Measurements from ENCODE around the gene ACBD6.
A peak's percentile ranks its signal among the peaks of the same experiment; 100 is the strongest.
"Not testable (repeated sequence)": the region's sequence is repeated elsewhere in the genome, so short reads cannot be mapped to it uniquely, and the experiment has no call there.

The ACBD6 gene

DNA sequence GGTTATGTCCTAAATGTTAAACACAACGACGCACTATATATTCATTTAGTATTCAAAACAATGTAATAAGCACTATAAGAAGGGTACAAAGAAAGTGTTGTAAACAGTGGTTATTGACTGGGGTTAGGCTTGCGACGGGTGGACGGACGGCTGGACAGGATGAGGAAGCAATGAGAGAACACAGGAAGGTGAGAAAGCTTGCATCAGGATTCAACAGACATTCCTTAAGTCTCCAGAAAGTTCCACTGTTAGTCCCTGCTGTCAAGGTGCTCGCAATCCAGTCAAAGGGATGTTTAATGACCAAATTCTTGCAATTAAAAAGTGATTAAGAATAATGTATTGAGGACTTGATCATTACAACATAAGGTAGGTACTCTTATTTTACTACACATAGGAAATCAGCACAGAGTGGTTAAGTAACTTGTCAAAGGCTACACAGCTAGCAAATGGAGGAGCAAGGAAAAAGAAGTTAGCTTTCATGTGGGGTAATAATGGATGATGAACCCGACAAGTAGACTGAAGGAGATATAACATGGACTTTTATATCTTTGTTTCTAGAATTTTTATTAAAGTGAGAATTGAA lies 994 bp upstream of the ACBD6 start:
- DNase-seq = no peak
- in situ Hi-C loops (cut with MboI; ENCODE audit: low pct_unique_long_range_greater_than_20kb, low sequenced_read_pairs) = loop anchor here (25.0 kb wide), 1 partner anchor 659 kb away; no protein-coding TSS in a partner anchor

DNA sequence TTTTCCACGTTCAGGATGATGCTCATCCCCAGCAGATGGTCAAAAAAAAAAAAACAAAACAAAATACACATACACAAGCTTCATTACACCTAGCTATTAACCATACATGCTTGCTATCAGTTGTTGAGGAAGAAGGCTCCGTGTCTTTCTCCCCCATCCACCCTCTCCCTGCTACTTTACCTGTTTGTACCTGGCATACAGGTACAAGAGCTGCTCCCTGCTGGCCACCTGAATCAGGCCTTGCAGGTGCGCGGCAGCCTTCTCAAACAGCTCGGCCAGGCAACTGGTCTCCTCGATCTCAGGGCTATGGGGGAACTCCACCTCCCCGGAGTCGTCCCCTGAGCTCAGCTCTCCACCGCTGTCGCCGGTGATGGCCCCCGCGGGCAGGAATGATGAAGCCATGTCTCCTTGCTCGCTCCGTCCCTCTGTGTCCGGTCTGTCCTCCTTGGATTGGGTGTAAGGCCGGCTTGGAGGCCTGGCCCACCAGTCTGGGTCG lies 464 bp downstream of the ACBD6 start:
- in situ Hi-C loops (cut with MboI; ENCODE audit: low pct_unique_long_range_greater_than_20kb, low sequenced_read_pairs) = loop anchor here (25.0 kb wide), 1 partner anchor 660 kb away; no protein-coding TSS in a partner anchor

DNA sequence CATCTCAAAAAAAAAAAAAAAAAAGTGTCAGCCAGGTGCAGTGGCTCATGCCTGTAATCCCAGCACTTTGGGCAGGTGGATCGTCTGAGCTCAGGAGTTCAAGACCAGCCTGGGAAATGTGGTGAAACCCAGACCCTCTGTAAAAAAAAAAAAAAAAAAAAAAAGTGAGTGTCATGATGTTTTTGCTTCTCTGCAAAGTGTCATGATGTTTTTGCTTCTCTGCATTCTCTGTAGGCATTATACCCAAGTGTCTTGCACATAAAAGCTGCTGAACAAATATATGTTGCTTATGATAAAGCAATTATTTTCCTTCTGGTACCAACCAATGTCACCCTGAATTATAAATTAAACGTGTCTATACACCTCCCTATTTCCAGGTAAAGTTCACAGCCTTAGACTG lies 1.7 kb downstream of the ACBD6 start:
- in situ Hi-C loops (cut with MboI; ENCODE audit: low pct_unique_long_range_greater_than_20kb, low sequenced_read_pairs) = loop anchor here (25.0 kb wide), 1 partner anchor 662 kb away; no protein-coding TSS in a partner anchor
- DNase-seq = no peak

More for the DNA sequence above, 464 bp downstream of the ACBD6 start:
- DNase-seq = no peak

DNA sequence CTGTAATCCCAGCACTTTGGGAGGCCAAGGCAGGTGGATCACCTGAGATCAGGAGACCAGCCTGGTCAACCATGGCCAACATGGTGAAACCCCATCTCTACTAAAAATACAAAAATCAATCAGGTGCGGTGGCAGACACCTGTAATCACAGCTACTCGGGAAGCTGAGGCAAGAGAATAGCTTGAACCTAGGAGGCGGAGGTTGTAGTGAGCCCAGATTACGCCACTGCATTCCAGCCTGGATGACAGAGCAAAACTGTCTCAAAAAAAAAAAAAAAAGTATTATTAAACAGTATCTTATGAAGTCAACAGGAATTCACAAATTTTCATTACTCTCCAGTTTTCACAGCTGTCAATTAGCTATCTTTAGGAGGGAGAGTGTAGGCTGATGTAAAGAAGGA lies 3.8 kb downstream of the ACBD6 start:
- DNase-seq = no peak
- in situ Hi-C loops (cut with MboI; ENCODE audit: low pct_unique_long_range_greater_than_20kb, low sequenced_read_pairs) = no loop called here

DNA sequence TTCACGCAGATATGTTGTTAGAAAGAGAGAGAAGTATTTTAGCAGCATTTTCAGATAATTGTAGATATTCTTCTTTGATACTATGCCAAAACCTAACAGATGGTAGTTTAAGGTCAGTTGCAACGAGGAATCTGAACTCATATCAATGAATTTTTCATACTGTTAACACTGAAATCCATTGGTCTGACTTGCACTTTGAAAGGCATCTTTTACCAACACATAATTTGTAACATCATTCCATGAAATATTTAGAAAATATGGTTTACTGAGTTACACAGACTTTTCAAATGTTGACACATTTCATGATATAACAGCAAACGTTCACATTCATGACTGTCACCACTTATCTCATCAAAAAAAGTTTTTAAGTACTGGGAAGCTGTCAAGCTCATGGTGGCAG lies 4.6 kb downstream of the ACBD6 start:
- DNase-seq = no peak
- in situ Hi-C loops (cut with MboI; ENCODE audit: low pct_unique_long_range_greater_than_20kb, low sequenced_read_pairs) = no loop called here

DNA sequence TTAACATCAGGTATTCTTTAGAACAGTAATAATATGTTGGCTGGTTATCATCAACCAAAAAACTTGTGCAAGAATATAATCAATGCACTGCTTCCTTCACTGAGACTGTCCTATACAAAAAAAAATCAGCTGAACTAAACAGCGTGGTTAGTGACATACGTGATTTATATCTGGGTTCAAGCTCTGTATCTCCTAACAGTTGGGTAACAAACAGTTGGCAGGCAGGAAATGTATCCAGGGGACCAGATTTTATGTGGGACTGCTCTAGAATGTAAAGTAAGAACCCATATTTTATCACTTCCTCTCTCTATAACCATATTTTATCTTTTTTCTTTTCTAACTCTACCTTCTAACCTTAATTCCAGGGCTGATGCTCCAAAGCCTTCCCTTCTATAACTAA lies 8.0 kb downstream of the ACBD6 start:
- DNase-seq = peak; percentile 44
- in situ Hi-C loops (cut with MboI; ENCODE audit: low pct_unique_long_range_greater_than_20kb, low sequenced_read_pairs) = no loop called here

DNA sequence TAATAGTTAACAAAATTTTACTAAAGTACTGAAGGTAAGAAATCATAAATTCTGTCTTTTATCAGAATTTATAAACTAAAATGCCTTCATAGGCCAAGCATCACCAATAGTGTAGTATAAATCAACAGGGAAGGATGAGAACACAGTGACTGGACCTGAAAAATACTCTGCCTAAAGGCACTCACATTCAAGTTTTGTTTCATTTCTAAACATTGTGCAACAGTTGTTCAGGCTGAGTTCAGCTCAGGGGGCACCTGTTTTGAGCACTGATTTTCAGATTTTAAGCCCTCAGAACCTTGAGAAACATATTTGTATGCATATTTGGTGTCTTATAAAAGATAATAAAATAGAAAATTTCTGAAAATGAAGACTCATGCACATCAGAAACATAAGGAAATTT lies 12.4 kb downstream of the ACBD6 start:
- in situ Hi-C loops (cut with MboI; ENCODE audit: low pct_unique_long_range_greater_than_20kb, low sequenced_read_pairs) = loop anchor here (10.0 kb wide), 1 partner anchor 235 kb away; no protein-coding TSS in a partner anchor
- no peak for DNase-seq

DNA sequence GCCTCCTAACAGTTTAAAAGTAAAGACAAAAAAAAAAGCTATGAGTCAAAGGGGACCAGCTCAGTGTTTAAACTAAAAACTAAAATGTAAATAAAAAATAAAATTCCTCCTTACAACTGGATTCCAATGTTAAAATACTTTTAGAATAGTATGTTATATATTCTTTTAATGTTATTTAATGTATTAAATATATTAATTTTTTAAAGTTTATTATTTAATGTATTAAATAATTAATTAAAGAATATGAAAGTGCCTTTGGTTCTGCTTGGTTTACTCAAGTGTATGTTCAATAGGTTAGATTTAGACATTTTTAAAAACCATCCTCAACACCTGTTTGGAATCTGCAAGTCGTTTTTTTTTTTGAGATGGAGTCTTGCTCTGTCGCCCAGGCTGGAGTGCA lies 13.1 kb downstream of the ACBD6 start:
- DNase-seq = no peak
- in situ Hi-C loops (cut with MboI; ENCODE audit: low pct_unique_long_range_greater_than_20kb, low sequenced_read_pairs) = loop anchor here (10.0 kb wide), 1 partner anchor 235 kb away; no protein-coding TSS in a partner anchor

DNA sequence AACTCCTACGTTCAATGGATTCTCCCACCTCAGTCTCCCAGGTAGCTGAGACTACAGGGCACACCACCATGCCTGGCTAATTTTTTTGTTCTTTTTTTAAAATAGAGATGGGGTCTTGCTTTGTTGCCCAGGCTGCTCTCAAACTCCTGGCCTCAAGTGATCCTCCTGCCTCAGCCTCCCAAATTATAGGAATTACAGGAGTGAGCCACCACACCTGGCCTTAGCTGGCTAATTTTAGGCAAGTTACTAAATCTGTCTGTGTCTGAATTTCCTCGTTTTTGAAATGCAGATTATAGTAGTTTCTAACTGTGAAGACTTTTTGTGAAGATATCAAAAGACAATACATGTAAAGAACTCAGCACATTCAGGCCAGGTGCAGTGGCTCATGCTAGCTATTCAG lies 13.7 kb downstream of the ACBD6 start:
- in situ Hi-C loops (cut with MboI; ENCODE audit: low pct_unique_long_range_greater_than_20kb, low sequenced_read_pairs) = loop anchor here (10.0 kb wide), 1 partner anchor 234 kb away; no protein-coding TSS in a partner anchor
- DNase-seq = no peak

DNA sequence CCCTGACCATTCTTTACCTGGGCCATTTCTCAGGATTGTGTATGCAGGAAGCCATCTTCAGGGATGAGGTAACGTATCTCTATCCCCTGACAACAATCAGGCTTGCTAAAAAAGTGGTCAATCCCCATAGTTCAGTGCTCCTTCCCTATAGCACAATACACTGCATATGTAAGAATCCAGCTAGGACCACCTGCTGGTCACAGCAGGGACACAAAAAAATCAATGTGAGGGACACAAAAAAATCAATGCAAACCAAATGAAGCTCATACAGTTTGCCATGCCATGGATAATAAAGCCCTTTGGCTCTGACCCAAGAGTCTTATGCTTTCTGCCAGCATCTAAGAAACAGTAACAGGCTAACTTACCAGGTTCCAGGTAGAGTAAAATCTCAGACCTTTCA lies 16.3 kb downstream of the ACBD6 start:
- in situ Hi-C loops (cut with MboI; ENCODE audit: low pct_unique_long_range_greater_than_20kb, low sequenced_read_pairs) = loop anchor here (10.0 kb wide), 1 partner anchor 231 kb away; no protein-coding TSS in a partner anchor
- DNase-seq = no peak

DNA sequence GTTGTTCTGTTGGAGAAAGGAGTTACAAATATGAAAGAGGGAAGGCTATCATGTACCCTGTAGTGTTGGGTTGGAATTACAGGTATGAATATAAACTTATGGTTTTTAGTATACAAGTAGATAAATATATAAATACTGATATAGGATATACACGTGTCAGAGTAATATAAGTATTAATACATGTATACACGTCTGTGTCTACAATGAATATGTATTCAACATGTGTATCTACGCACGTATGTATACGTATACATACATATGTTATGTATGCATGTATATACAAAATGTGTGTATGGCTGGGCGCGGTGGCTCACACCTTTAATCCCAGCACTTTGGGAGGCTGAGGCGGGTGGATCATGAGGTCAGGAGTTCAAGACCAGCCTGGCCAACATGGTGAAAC lies 17.9 kb downstream of the ACBD6 start:
- in situ Hi-C loops (cut with MboI; ENCODE audit: low pct_unique_long_range_greater_than_20kb, low sequenced_read_pairs) = loop anchor here (10.0 kb wide), 1 partner anchor 230 kb away; no protein-coding TSS in a partner anchor
- no peak for DNase-seq

DNA sequence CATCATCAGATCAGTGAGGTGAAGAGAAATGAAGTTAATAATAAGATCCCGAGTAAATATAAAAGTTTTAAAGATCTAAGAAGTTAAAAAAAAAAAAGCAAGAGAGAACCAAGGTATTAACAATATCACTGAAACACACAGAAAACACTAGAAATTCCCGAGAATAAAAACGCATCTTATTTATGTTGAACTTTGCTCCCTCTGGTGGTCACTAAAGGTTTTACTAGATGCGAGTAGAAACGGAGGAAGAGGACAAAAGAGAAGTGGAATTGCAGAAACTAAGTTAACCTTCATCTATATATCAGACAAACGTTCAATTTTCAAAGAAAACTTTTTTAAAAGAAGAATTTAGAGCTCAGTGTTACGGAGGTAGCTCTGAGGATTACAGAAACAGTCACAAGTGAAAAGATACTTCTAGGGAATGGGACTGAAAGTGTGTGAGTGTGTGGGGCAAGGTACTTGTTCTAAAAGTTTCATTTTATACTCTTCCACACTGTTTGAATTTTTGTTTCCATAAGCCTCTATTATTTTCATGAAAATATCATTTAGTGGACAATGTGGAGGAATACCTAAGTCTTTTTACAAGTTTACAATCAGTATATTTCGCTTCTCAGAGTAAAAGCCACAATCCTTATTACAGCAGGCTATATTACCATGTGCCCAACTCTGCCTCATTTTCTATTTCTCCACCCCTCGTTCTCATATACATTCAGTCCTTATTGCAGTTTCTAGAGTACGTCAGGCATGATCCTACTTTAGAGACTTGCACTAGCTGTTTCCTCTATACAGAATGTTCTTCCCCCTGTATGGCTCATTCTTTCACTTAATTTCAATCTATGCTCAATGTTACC lies 19.7 kb downstream of the ACBD6 start:
- DNase-seq = peak; percentile 71
- in situ Hi-C loops (cut with MboI; ENCODE audit: low pct_unique_long_range_greater_than_20kb, low sequenced_read_pairs) = loop anchor here (10.0 kb wide), 1 partner anchor 228 kb away; no protein-coding TSS in a partner anchor

DNA sequence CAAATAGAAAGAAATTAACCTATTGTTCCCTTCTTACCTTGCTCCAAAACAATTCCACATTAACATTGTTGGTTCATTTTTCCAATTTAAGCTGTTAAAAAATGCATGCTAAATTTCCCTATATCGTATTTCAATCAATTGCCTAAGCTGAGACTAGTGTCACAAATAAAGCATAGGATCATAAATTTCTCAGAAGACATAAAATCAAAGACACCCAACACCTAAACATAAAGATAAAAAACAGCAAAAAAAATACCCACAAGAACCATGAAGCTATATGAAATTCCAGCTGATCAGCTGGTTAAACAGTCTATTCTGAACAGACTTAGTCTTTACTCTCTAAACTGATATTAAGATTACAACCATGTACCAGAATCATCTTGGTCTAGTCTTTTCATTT lies 32.3 kb downstream of the ACBD6 start:
- in situ Hi-C loops (cut with MboI; ENCODE audit: low pct_unique_long_range_greater_than_20kb, low sequenced_read_pairs) = no loop called here
- DNase-seq = no peak

DNA sequence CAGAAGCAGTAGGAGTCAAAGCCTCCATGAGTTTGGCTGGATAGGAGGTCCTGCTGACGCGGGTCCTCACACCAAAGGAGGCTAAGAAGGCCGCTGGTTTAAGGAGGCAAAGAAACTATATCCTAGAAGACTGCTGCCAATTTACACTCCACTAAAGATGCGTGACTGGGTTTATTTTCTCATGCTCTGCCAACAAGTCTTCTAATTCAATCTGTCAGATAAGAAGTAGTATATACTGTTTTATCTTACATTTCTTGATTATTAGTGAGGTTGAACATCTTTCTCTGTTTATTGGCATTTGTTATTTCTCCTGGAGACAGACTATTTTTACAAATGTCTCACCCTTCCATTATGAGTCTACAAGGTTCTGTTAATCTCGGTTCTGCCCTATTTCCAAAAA lies 34.1 kb downstream of the ACBD6 start:
- in situ Hi-C loops (cut with MboI; ENCODE audit: low pct_unique_long_range_greater_than_20kb, low sequenced_read_pairs) = no loop called here
- no peak for DNase-seq

DNA sequence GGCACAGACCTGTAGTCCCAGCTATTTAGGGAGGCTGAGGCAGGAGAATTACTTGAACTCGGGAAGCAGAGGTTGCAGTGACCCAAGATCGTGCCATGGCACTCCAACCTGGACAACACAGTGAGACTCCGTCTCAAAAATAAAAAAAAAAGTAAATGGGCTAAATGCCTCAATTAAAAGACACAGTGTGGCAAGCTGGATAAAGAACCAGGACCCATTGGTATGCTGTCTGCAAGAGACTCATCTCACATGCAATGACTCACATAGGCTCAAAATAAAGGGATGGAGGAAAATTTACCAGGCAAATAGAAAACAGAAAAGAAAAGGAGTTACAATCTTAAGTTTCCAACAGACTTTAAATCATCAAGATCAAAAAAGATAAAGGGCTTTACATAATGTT lies 40.3 kb downstream of the ACBD6 start:
- in situ Hi-C loops (cut with MboI; ENCODE audit: low pct_unique_long_range_greater_than_20kb, low sequenced_read_pairs) = no loop called here
- DNase-seq = no peak

DNA sequence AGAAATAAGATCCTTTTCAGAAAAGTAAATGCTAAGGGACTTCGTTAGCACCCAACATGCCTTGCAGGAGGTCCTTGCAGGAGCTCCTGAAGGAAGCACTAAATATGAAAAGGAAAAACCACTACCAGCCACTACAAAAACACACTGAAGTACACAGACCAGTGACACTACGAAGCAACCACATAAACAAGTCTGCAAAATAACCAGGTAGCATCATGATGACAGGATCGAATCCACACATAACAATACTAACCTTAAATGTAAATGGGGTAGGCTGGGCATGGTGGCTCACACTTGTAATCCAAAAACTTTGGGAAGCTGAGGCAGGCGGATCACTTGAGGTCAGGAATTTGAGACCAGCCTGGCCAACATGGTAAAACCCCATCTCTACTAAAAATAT lies 40.7 kb downstream of the ACBD6 start:
- in situ Hi-C loops (cut with MboI; ENCODE audit: low pct_unique_long_range_greater_than_20kb, low sequenced_read_pairs); DNase-seq: not testable (repeated sequence)

DNA sequence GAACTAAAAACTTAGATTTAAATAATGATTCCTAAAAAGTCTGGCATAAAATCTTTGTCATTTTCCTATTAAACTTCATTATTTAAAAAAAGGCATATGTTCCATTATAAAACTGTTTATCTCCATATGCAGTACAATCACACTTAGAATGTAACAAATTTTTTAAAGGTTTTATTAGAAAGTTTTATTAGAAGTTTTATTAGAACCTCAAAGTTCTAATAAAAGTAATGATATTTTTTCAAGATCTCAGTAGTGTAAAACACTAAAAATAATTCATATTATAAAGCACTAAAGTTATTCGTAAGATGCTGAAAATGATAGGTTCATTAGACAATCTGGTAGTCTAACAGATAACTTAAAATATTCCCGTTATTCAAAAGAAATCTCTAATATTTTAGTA lies 43.6 kb downstream of the ACBD6 start:
- in situ Hi-C loops (cut with MboI; ENCODE audit: low pct_unique_long_range_greater_than_20kb, low sequenced_read_pairs) = no loop called here
- DNase-seq = no peak

DNA sequence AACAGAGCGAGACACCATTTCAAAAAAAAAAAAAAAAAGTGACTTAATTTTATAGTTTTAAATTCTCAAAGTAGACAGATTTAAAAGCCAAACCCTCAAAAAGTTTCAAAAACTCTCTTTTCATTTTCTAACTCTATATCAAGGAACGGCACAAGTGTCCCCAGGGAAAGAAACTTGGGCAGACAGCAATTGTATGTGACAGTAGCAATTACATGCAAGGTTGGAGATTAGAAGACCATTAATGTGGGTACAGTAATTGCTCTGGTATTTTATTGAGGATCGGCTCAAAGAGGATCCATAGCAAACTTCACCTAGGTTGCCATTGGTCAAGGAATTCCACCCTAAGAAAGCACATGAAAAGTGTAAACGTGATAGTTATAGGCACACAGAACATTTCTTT lies 46.2 kb downstream of the ACBD6 start:
- DNase-seq = no peak
- in situ Hi-C loops (cut with MboI; ENCODE audit: low pct_unique_long_range_greater_than_20kb, low sequenced_read_pairs) = no loop called here

DNA sequence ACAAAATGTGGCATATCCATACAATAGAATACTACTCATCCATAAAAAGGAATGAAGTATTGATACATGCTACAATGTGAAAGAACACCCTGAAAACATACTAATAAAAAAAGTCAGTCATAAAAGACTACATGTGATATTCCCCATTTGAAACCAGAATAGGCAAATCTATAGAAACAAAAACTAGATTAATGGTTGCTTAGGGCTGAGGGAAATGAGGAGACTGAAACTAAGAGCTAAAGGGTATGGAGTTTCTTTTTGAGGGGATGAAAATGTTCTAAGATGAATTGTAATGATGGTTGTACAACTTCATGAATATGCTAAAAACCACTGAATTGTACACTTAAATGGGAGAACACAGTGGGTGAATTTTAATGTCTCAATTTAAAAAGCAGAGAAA lies 50.9 kb downstream of the ACBD6 start:
- DNase-seq = no peak
- in situ Hi-C loops (cut with MboI; ENCODE audit: low pct_unique_long_range_greater_than_20kb, low sequenced_read_pairs) = no loop called here

DNA sequence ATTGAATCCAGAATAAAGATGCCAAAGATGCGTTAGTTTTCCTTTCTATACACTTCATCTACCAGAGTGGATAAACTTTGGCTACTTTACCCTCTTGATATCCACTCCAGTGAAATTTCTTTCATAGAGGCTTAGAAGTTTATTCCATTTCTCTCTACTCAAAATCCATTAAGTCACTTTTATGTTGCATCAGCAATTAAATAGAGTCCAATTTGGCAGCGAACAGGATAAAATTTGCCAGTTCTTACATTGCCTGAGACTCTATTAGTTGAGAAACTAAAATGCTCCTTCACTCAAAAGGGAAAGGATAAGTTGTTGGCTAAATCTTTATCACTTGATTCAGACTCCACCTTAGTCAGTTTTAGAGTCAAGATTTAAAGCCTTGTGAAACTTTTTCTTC lies 57.9 kb downstream of the ACBD6 start:
- in situ Hi-C loops (cut with MboI; ENCODE audit: low pct_unique_long_range_greater_than_20kb, low sequenced_read_pairs) = no loop called here
- DNase-seq = peak; percentile 5

Data from KBM-7 (cell line).